SK-N-SH (cell line): Measurements from ENCODE around the gene CABLES2. TPM values are rescaled to one million over a fixed set of nuclear protein-coding genes. Genes with fewer than 3 reads are reported as not detected.
A peak's percentile ranks its signal among the peaks of the same experiment; 100 is the strongest.

ENCODE experiments used
- CTCF ChIA-PET: fragments of 300-600, 350-600 bp; formaldehyde crosslinking; extraction: SDS; loops from one replicate; lab custom pipeline; 2021; lab: Yijun Ruan, JAX
- POLR2A ChIA-PET: fragments of 350-600 bp; sonication (Branson Sonifier 250); formaldehyde crosslinking; extraction: SDS; loops from one replicate; lab custom pipeline; 2020; ENCODE audit warnings: antibody characterized with exemption, inconsistent platforms; lab: Yijun Ruan, JAX
- DNase-seq: peaks from one replicate; pipeline ENCODE4 v3.0.0; 2012
- H2AFZ ChIP-seq: fragments of 200-600 bp; sonication (generic); 2 replicates; pipeline ENCODE4 v1.8.1; 2016; ENCODE audit warnings: antibody characterized with exemption, mild to moderate bottlenecking, low read depth
- H3F3A ChIP-seq: fragments of 200-600 bp; sonication (generic); replicated peaks from 2 replicates; pipeline ENCODE3; 2016; ENCODE audit warnings: antibody characterized with exemption, mild to moderate bottlenecking; ENCODE audit not compliant: insufficient read depth
- H3K27ac ChIP-seq, 2 experiments: fragments of 200-500 bp in 1 of 2; fragments of 200-600 bp in 1 of 2; sonication (Bioruptor generic) in 1 of 2; sonication (generic), shearing (Covaris generic) in 1 of 2; 2 replicates each; pipeline versions ENCODE4 v1.5.1 to v1.6.1; 2014 to 2016; ENCODE audit warnings: low read depth in 2 of 2, inconsistent platforms in 1 of 2, low read length in 1 of 2, mild to moderate bottlenecking in 1 of 2, mixed read lengths in 1 of 2
- H3K27me3 ChIP-seq: fragments of 200-600 bp; sonication (generic), shearing (Covaris generic); 2 replicates; pipeline ENCODE4 v1.6.1; 2016; ENCODE audit warnings: mixed run types; ENCODE audit not compliant: insufficient read depth
- H3K36me3 ChIP-seq, 2 experiments: fragments of 200-500 bp in 1 of 2; fragments of 200-600 bp in 1 of 2; sonication (Bioruptor generic) in 1 of 2; sonication (generic) in 1 of 2; replicated peaks in 1 of 2; 2 replicates each; pipeline versions ENCODE3 to v1.5.1; 2014 to 2016; ENCODE audit warnings: low read length in 1 of 2, mild to moderate bottlenecking in 1 of 2; ENCODE audit not compliant: insufficient read depth in 2 of 2, control insufficient read depth in 1 of 2
- H3K4me1 ChIP-seq, 2 experiments: fragments of 200-500 bp in 1 of 2; fragments of 200-600 bp in 1 of 2; sonication (Bioruptor generic) in 1 of 2; sonication (generic), shearing (Covaris generic) in 1 of 2; 2 replicates each; pipeline versions ENCODE4 v1.5.1 to v1.6.1; 2014 to 2016; ENCODE audit warnings: low read depth in 1 of 2, low read length in 1 of 2, mixed run types in 1 of 2; ENCODE audit not compliant: insufficient read depth in 2 of 2, control insufficient read depth in 1 of 2
- H3K4me2 ChIP-seq: fragments of 200-600 bp; sonication (generic), shearing (Covaris generic); 2 replicates; pipeline ENCODE4 v1.6.1; 2017; ENCODE audit warnings: mixed run types
- H3K4me3 ChIP-seq, 2 experiments: fragments of 200-500 bp in 1 of 2; fragments of 200-600 bp in 1 of 2; sonication (Bioruptor generic) in 1 of 2; sonication (generic), shearing (Covaris generic) in 1 of 2; 2 replicates each; pipeline versions ENCODE4 v1.5.1 to v1.8.1; 2014 to 2016; ENCODE audit warnings: low read depth in 2 of 2, inconsistent platforms in 1 of 2, low read length in 1 of 2, mild to moderate bottlenecking in 1 of 2, mixed read lengths in 1 of 2, moderate library complexity in 1 of 2
- H3K79me2 ChIP-seq: fragments of 200-600 bp; sonication (generic); 2 replicates; pipeline ENCODE4 v1.8.1; 2017; ENCODE audit warnings: mild to moderate bottlenecking; ENCODE audit not compliant: insufficient read depth
- H3K9ac ChIP-seq: fragments of 200-600 bp; sonication (generic); 2 replicates; pipeline ENCODE4 v1.6.1; 2017; ENCODE audit warnings: mixed run types
- H3K9me2 ChIP-seq: fragments of 200-600 bp; sonication (generic); 2 replicates; pipeline ENCODE4 v1.6.1; 2017; ENCODE audit warnings: mixed run types
- H3K9me3 ChIP-seq: fragments of 200-600 bp; sonication (generic); 2 replicates; pipeline ENCODE4 v1.6.1; 2017; ENCODE audit warnings: mixed run types, mild to moderate bottlenecking, moderate library complexity
- H4K20me1 ChIP-seq: fragments of 200-600 bp; sonication (generic); 2 replicates; pipeline ENCODE4 v1.6.1; 2017; ENCODE audit warnings: mild to moderate bottlenecking, mixed run types; ENCODE audit not compliant: insufficient read depth
- FOSL2 ChIP-seq: IDR thresholded peaks from 2 replicates; pipeline ENCODE4 v1.4.0; 2012; ENCODE audit warnings: low read depth, mild to moderate bottlenecking, moderate library complexity, borderline replicate concordance
- FOXJ3 ChIP-seq: sonication (generic); formaldehyde crosslinking; IDR thresholded peaks from 2 replicates; pipeline ENCODE4 v1.5.1; 2020; ENCODE audit warnings: mild to moderate bottlenecking, missing genetic modification reagents
- FOXM1 ChIP-seq: IDR thresholded peaks from 2 replicates; pipeline ENCODE4 v1.4.0; 2012; ENCODE audit warnings: low read depth, mild to moderate bottlenecking
- MAX ChIP-seq: IDR thresholded peaks from 2 replicates; pipeline ENCODE4 v1.4.0; 2012; ENCODE audit warnings: low read depth
- RAD21 ChIP-seq: IDR thresholded peaks from 2 replicates; pipeline ENCODE4 v1.6.1; 2012; ENCODE audit warnings: mild to moderate bottlenecking, low read length
- ZBTB33 ChIP-seq: IDR thresholded peaks from 2 replicates; pipeline ENCODE4 v1.4.0; 2012; ENCODE audit warnings: low read depth, borderline replicate concordance
- WGBS: methylation state at CpG from one replicate; pipeline ENCODE4 v1.1.6; 2017; ENCODE audit warnings: low lambda C conversion rate; 5-methylcytosine and 5-hydroxymethylcytosine counted together
- polyA plus RNA-seq, 3 experiments: library from polyadenylated mRNA; depleted of rRNA; stranded (reverse); fragments of >200 nt; gene quantifications; 2 replicates each; pipeline ENCODE4 v1.2.3, GENCODE V29; 2012

The CABLES2 gene
- polyA plus RNA-seq, 1 of the 3 experiments (the other 2 are of a cell fraction) = 4.8 TPM

GRCh38 chr20:62371588-62372041, 35.5 kb downstream of the CABLES2 start:
- DNase-seq = no peak
- Histone ChIP-seq H3K9ac (no peak overlapping the region), H3K36me3 (no peaks in the 10 kb centered on the region), H2AFZ (no peak overlapping the region), H3K4me1 (peaks cover 33 to 71% of the 10 kb centered on the region in 2 experiments; a peak in 3 of 4 replicates), H4K20me1 (no peaks in the 10 kb centered on the region), H3F3A (peaks cover 10% of the 10 kb centered on the region), H3K79me2 (no peaks in the 10 kb centered on the region), H3K9me3 (no peaks in the 10 kb centered on the region), H3K9me2 (no peaks in the 10 kb centered on the region), H3K4me2 (no peak overlapping the region), H3K27ac (no peak overlapping the region; a peak in 1 of 4 replicates), H3K4me3 (no peak overlapping the region), H3K27me3 (no peaks in the 10 kb centered on the region)
- CTCF ChIA-PET = interaction anchor here (4.5 to 12.0 kb wide), 2 partner anchors 9 to 34 kb away, joined by 13 to 127 read pairs; no protein-coding TSS in a partner anchor
- TF ChIP-seq ZBTB33 = no peak
- no CpG with 5 or more reads among the region's 8 CpGs for WGBS
- POLR2A ChIA-PET = interaction anchor here (1.0 kb wide), 1 partner anchor 14 kb away, joined by 5 read pairs; no protein-coding TSS in a partner anchor

GRCh38 chr20:62370807-62371587, 36.1 kb downstream of the CABLES2 start:
- H3K9ac ChIP-seq = no peak overlapping the region
- WGBS = 60% methylated on average over 1 of the region's 18 CpGs
- H3K79me2 ChIP-seq = peaks cover 4% of the 10 kb centered on the region; the same call in 1 of the 2 replicates
- no peak overlapping the region for H2AFZ ChIP-seq
- H3K27ac ChIP-seq = peak overlapping the region; percentile 41 to 93; a peak in 3 of 4 replicates
- ChIA-PET POLR2A (interaction anchor here (1.0 kb wide), 1 partner anchor 15 kb away, joined by 5 read pairs; no protein-coding TSS in a partner anchor), CTCF (interaction anchor here (3.8 to 12.0 kb wide), 3 partner anchors 10 to 69 kb away, joined by 13 to 127 read pairs (median 25); partner anchors contain the start of gene ADRM1)
- TF ChIP-seq FOSL2 (no peak), FOXM1 (no peak), FOXJ3 (CRISPR knock-in tag) (no peak), ZBTB33 (no peak), MAX (no peak), RAD21 (no peak)
- no peak overlapping the region for H3K4me3 ChIP-seq
- no peak for DNase-seq
- H3K4me1 ChIP-seq = peaks cover 33 to 68% of the 10 kb centered on the region in 2 experiments; a peak in 3 of 4 replicates
- H3F3A ChIP-seq = peaks cover 10% of the 10 kb centered on the region
- H3K36me3 ChIP-seq = no peaks in the 10 kb centered on the region
- peak overlapping the region; percentile 84; the same call in 1 of the 2 replicates for H3K4me2 ChIP-seq
- H3K9me3 ChIP-seq = no peaks in the 10 kb centered on the region
- no peaks in the 10 kb centered on the region for H3K27me3 ChIP-seq
- no peaks in the 10 kb centered on the region; the same call in 1 of the 2 replicates for H4K20me1 ChIP-seq
- H3K9me2 ChIP-seq = no peaks in the 10 kb centered on the region
